GM21723 (cell line): ENCODE measurements around the gene UNC13D.
A peak's percentile ranks its signal among the peaks of the same experiment; 100 is the strongest.
"Not testable (repeated sequence)": the region's sequence is repeated elsewhere in the genome, so short reads cannot be mapped to it uniquely, and the experiment has no call there.

Experiments used
- ATAC-seq: cut with Tn5 transposase; IDR thresholded peaks from one replicate; pipeline ENCODE4 v1.9.1; 2021; ENCODE audit warnings: mild to moderate bottlenecking, moderate library complexity; ENCODE audit not compliant: unreplicated experiment

The UNC13D gene

DNA sequence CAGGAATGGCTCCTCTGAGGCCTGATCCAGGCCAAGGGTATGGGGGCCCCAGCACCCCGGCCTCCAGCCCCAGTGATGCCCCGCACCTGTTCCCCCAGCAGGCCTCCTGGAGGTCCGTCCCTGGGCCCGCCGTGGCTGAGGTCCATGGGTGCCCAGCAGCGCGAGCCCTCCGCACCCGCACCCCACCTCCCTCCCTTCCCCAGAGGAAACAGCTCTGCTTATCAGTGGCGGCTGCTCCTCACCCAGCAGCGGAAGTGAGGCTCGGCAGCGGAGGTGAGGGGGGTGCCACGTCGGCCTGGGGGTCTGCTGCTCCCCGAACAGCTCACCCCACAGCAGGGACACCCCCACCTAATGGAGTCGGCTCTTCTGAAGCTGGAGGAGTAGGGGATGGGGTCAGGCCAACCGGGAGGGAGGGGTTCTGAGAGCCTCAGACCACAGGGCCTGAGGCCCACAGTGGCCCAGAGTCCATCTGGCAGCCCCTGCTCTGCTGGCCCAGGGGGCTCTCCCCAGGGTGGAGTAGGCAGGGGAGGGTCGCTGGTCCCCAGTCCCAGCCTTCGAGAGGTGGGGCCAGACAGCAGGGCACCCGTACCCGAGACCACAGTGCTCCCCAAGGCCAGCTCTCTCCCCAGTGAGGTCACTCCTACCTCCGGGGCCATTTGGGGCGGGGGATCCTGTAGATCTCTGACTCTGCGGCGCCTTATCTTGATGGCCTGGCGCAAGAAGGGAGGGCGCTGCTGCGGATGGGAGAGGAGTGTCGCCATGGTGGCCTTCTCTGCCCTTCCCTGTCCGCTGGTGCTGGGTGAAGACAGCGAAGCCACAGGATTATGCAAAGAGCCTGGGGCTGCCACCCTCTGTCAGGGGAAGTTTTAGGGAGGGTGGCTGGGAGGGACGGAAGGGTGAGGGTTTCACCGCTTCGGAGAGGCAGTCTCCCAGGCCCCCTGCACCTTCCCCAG, at the start of gene UNC13D:
TSS of gene UNC13D (minus strand) at position 828 of the 953 bp plus-strand sequence. CDS start at position 761, 67 bp downstream.
- peak; percentile 26 for ATAC-seq

DNA sequence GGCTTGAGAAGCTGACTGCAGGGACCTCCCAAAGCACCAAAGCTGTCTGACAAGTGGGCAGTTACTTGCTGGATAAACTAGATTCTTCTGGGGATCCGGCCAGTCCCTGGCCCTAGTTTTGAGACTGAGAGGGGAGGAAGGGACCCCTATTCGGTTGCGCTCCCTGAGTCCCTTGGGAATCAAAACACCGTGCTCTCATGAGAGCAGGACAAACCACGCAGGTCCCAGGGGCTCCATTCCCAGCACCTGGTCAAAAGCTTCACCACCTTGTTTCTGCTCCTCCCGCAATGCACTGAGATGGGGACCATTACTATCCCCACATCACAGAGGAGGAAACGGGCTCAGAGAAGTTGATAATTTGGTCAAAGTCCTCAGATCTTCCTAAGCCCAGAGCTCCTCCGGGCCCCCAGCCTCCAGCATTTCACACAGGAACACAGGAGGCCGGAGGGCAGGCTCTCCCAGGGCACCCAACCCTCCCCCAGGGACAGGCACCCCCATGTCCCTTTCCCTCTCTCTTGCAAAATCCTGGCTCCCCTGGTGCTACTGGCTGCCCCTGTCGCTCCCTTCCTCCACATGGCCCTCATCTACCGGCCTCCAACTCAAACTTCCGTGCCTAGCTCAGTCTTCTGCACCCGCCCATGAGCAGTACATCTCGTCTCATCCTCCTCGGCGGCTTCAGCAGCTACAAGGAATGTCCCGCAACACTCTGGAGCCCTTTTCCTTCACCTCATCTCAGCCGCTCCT, 49.3 kb upstream of the UNC13D start:
- no peak for ATAC-seq

DNA sequence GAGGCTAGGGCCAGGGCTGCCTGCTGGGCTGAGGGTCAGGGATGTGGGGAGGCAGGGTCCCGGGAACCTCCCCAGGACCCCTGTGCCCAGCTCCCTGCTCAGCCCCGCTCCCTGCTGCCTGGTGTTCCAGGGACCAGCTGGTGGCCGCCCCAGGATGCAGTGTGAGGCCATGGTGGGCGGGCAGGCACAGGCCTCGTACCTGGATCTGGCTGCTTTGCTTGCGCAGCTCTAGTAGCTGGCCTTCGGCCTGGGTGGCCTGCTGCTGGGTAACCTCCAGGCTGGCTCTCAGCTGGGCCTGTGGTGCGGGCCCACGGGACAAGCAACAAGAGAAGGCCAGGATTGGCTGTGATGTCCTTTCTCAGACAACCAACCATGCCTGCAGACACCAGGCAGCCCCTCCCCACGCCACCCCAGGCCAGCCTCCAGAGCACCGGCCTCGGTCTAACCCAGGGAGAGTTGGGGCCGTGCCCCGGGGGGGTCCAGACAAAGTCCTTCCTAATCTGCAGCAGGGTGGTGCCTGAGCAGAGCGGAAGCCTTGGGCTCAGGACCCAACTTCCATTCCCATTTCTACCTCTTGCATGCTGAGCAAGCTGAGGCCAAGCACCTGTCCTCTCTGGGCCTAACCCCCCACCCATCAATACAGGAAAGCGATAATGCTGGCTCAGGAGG, 48.5 kb upstream of the UNC13D start:
- no peak for ATAC-seq

DNA sequence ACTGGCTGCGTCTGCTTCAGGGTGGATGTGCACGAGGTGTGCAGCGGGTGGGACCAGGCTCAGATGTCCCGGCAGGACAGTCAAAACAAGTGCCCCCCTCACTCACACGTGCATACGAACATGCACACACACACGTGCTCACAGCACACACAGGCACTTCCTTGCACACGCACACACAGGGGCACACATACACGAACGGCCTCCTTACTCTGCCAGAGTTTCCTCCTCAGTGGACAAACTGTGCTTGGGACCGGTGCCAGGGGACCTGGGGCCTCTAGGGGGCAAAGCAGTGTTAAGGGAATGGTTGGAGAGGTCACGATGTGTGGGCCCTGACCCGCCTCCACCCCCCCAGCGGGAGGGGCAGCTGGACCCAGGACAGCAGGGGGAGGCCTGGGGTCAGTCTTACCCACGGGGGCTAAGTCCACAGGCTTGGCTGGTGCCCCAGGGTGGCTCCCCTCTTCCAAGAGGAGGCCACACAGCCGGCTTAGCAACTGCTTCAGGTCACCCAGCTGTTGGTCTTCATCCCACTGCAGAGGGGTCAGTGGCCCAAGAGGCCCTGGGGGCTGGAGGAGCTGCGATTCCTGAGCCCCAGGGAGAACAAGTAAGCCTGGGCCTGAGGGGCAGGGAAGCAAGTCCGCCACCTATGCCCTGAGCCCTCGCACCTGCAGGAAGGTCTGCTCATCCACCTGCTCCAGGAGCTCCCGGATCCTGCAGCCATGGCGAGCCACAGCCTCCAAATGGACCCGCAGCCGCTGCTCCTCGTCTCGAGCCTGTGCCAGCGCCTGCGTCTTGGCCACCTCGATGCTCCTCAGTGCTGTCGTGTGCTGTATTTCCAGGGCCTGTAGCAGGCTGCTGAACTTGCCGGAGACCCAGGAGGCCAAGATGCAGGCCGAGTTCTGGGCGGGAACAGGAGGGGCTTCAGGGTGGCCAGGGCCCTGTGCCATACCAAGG, 47.7 kb upstream of the UNC13D start:
- ATAC-seq = no peak

DNA sequence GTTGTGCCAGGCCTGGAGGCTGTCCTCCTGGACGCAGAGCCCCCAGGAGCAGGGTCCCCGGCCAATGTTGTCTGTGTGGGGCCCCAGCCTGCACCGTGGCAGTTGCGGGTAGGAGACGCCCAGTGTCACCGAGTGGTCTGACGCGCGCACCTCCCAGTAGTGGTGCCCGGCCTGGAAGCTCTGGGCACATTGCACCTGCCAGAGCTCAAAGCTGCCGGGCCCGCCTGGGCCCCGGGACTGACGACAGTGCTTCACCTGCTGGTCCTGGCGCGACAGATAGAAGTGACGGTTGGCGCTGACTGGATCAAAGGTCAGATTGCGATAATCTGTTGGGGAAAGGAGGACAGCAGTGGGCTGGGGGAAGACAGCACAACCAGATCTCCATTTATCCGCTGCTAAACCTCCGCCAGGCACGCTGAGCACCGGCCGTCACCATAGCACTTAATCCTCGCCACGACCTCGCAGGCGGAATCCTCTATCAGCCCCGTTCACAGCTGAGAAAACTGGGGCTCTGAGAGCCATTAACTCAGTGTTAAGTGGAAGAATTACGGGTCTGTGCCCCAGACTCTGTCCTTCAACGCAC, 46.9 kb upstream of the UNC13D start:
- ATAC-seq = no peak

DNA sequence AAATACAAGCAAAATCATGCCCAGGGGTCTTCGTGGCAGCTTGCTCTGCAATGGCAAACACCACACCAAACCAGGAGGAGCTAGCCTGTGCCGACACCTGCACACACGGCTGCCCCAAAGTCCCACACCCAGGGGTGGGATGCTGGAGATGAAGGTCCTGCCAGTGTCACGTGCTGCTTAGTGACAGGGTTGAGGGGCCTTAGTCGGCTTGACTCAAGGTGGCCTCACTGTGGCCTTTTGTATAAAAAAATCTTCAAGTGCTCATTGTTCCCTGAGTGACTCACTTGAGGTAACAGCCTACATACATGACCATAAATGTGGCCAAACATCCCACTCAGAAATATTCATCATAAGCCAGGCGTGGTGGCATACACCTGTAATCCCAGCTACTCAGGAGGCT, 45.2 kb upstream of the UNC13D start:
- no peak for ATAC-seq

DNA sequence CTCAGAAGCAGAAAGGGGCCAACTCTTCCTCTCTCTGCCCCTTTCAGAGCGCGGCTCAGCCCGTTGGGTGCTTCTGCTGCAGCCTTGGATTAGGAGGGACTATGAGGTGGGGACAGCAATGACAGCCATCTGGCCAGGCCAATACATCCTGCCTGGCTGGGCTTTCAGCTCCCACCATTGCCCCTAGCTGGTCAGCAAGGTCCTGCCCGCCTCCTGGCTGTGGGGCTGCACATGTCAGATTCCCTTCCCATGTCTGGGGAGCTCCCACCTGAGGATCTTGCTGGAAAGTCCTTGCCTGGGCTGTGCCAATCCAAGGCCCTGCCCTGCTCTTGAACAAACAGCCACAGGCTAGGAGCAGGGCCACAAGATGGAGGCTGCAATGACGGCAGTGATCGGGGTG, 44.3 kb upstream of the UNC13D start:
- ATAC-seq = no peak

DNA sequence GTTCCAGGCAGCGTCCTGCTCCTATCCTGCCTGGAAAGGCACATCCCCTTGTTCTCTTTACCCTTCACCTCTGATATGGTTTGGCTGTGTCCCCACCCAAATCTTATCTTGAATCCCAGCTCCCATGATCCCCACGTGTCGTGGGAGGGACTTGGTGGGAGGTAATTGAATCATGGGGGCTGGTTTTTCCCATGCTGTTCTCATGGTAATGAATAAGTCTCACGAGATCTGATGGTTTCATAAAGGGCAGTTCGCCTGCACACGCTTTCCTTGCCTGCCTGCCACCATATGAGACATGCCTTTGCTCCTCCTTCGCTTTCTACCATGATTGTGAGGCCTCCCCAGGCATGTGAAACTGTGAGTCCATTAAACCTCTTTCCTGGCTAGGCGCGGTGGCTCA, 41.7 kb upstream of the UNC13D start:
- not testable (repeated sequence) for ATAC-seq

DNA sequence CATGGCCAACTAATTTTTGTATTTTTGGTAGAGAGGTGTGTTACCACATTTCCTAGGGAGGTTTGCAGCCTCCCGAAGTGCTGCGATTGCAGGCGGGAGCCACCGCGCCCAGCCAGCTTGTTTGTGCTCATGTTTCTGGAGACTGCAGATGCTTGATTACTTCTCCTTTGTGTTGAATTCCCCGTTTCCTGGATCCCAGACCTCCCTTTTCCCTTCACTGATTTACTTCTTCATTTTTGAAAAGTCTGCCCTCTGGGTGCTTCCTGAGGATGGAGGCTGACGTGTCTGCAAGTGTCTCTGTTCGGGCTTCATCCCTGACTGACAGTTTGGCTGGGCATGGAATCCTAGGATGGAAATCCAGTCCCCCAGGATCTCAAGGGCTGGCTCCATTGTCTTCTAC, 41.2 kb upstream of the UNC13D start:
- no peak for ATAC-seq

DNA sequence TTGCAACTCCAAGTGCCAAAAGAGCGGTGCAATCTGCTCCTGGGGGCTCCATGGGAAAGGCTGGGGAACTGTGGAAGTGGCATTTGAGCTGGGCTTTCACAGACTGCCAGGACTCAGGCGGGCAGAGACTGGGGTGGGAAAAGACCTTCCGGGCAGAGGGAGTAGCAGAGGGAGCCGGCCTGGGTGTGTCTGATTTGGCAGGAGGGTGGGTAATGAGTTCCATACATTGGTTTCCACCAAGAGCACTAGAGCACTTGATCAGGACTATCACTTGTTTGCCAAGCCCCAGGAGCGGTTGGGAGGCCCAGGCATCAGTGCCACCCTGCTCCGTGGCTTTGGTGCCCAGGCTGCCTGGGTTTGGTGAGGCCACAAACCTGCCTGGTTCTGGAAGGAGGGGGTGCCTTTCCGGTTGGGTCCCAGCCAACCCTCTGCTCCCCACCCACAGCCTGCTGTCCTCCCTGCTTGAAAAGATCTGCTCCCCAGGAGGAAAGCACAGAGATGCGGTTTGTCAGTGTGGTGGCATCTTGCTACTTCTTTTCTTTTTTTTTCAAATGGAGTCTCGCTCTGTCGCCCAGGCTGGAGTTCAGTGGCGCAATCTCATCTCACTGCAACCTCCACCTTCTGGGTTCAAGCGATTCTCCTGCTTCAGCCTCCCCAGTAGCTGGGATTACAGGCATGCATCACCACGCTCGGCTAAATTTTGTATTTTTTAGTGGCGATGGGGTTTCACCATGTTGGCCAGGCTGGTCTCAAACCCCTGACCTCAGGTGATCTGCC, 37.7 kb upstream of the UNC13D start:
- no peak for ATAC-seq

DNA sequence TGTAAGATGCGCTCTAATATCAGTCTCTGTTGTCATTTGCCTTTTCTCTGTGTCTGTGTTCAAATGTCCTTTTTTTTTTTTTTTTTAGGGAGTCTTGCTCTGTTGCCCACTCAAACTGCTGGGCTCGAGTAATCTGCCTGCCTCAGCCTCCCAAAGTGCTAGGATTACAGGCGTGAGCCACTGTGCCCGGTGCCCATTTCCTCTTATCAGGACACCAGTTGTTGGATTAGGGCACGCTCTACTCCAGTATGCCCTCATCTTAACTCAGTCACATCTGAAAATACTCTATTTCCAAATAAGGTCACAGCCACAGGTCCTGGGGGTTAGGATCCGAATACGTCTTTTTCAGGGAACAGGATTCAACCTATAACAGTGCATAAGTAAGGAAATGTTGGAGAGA, 36.1 kb upstream of the UNC13D start:
- no peak for ATAC-seq

DNA sequence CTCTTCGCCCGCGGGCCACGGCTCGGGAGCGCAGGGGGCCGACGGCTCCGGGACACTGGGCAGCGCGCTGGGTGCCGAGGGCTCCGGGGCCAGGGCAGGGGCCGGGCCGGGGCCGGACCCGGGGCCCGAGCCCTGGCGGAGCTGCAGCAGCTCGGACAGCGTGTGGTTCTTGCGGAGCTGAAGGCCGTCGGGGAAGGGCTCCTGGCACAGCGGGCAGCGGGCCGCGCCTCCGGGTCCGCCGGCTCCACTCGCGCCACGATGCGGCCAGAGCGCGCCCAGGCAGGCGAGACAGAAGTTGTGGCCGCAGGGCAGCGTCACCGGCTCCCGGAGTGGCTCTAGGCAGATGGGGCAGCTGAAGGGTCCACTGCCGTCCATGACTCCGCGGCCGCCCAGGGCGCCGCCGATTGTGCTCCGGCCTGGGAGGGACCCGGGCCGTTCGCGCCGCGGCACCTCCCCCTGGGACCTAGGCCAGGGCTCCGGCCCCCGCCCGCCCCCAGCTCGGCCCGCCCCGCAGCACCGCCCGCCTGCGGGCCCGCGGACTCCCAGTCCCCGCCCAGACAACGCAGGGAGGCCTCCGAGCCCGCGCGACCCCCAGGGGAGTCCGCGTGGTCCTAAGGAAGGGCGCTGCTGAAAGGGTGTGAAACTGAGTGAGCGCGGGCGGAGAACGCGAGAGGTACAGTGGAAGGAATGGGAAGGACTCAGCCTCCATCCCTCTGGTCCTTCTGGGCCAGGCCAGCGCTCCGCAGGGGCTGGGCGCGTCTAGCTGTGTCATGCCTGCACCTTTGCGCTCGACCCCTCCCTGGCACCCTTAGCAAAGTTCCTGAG, 34.2 kb upstream of the UNC13D start, which contains the start of gene TRIM47:
TSS of gene TRIM47 (minus strand) at position 408 of the 825 bp plus-strand sequence. CDS start at position 375, 33 bp downstream.
- ATAC-seq = no peak

DNA sequence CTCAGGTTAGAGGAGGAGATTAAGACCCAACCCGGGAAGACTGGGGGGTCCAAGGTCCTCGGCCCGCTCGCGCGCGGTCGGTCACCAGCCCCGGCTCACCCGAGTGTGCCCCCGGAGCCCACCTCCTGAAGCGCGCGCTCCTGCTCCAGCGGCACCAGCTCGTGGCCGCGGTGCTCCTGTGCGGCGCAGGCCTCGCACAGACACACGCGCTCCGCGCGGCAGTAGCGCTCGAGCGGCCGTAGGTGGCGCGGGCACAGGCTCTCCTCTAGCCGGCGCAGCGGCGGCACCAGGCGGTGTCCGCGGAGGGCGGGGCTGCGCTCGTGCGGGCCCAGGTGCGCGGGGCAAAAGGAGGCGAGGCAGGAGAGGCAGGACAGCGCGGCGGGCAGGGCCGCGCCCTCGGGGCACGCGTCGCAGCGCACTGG, 33.6 kb upstream of the UNC13D start:
- ATAC-seq = no peak

DNA sequence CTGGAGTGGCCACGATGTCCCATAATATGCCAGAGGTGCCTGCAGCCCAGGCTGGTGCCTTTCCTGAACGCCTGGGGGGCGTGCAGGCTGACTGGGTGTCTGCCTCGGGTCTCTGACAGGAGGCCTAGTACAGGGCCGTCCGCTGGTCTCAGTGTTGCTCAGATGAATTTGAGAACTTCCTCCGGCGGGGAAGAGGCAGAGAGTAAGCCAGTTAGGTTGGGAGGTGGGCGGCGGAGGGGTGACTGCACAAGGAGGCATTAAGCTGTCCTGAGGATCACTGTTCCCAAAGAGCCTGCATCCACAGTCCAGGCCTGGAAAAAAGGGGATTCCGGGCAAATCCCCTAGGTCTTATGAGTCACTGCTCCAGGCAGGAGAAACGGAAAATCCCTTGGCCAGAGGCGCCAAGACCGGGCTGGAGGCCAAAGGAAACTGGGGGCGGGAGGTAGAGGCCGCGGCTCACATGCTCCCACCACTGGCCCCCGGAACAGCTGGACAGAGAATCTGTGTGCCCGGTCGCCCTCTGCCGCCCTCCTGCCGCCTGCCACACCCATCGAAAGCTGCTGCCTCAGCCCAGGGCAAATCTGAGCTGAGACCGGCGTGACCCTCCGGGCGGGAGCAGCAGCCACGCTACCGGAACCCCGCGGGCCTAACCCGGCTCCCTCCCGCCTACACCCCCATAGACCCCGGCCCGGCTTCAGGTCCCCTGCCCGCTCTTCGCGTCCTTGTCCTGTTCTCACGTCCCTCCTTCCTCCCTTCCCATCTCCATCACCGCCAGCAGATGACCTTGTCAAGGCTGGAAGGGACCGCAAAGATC, 32.9 kb upstream of the UNC13D start:
- no peak for ATAC-seq

DNA sequence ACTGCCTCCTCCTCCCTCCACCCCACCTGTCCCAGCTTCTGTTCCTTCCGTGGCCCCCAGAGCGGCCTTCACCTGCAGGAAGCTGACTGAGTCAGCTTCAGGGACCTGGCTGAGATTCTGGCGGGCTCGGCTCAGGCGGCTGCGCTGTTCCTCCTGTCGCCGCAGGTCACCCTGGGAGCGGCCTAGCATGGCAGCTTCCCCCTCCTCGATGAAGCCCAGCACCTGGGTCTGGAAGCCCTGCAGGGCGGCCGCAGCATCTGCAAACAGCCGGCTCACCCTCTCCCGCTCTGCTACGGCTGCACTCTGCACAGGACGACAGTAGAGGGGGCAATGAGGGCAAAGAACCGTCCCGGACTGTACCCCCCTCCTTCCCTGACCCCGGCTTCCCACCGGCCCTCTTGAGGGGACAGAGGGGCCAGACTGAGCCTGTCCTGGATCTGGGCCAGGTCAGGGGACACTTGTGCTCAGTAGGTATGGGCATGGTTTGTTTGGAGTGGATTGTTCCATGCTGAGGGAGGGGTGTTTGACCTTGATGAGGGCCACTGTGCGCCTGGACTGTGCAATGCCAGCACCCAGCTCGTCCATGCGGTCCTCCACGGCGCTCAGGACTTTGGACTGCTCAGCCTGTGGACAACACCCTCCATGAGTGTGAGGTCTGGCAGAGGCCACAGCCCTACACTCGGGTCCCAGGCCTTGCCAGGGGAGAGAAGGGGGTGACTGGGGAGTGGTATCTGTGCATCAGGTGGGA, 32.2 kb upstream of the UNC13D start:
- ATAC-seq = no peak

DNA sequence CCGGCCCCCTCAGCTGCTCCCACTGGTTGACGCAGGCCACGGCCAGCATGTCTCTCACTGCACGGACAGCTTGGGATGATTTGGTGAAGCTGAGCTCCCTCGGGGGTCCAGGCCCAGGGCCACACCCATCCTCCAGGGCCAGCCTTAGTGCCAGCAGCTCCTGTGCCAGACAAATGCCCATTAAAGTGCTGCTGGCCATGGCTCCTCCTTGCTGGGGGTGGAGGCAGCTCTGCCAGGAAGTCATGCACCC, 31.7 kb upstream of the UNC13D start:
- ATAC-seq = no peak
